ENCODE measurements around the gene GSTK1.

GSTK1 gene

DNA sequence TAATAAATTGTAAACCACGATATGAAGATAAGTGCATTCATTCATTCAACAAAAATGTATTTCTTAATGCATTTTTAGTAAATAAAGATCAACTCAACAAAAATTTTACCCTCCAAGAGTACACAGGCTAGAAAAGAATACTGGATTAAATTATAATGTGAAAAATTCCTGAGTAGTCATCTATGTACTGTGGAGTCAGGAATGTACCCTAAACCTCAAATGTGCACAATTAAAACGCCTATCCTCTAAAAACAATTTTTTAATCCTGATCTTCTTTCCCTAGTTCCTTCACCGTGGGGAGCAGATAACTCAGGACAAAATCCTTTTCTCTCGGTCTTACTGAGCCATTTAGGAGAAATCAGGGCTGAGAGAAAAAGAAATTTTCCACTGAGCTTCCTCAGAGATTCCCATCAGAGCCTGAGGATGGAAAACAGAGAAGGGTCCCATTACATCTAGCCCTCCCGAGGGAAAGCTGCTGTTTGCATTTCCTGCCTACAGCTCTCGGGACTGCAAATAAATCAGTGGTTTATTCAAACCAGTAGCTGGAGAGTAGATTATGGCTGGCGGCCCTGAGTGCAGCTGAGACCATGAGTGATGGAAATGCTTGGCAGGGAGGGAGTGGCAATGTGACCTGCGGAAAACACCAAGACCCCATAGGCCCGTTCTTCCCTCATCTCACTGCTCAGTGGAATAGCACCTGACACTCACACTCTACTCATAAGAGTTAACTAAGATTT is 34.0 kb upstream of the GSTK1 start:
- DNase-seq (ENCODE audit: low read depth): no peak
- TF ChIP-seq, protein P1, sequence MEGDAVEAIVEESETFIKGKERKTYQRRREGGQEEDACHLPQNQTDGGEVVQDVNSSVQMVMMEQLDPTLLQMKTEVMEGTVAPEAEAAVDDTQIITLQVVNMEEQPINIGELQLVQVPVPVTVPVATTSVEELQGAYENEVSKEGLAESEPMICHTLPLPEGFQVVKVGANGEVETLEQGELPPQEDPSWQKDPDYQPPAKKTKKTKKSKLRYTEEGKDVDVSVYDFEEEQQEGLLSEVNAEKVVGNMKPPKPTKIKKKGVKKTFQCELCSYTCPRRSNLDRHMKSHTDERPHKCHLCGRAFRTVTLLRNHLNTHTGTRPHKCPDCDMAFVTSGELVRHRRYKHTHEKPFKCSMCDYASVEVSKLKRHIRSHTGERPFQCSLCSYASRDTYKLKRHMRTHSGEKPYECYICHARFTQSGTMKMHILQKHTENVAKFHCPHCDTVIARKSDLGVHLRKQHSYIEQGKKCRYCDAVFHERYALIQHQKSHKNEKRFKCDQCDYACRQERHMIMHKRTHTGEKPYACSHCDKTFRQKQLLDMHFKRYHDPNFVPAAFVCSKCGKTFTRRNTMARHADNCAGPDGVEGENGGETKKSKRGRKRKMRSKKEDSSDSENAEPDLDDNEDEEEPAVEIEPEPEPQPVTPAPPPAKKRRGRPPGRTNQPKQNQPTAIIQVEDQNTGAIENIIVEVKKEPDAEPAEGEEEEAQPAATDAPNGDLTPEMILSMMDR (IDR thresholded peaks at IDR 0.05; ENCODE audit: low read depth, low read length, missing control alignments): no peak
- no peak overlapping the region for H3K4me3 ChIP-seq (ENCODE audit: low read depth, low read length)
- in situ Hi-C loops (cut with HindIII; ENCODE audit: low sequenced_read_pairs): no loop called here

DNA sequence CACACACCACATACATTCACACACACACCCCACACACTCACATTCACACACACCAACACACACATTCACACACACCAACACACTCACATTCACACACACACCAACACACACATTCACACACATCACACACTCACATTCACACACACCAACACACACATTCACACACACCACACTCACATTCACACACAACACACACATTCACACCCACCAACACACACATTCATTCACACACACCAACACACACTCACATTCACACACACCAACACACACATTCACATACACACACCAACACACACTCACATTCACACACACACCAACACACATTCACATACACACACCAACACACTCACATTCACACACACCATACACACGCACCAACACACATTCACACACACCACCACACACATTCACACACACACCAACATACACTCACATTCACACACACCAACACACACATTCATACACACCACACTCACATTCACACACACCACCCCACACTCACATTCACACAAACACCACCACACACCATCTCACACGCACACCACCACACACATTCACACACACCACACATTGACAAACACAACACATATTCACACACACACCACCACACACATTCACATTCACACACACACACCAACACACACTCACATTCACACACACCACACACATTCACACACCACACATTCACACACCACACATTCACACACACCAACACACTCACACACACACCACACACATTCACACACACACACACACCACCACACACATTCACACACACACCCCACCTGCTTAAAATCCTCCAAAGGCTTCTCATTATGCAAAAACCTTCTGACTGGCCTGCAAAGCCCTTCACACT is 32.4 kb upstream of the GSTK1 start:
- in situ Hi-C loops (cut with HindIII; ENCODE audit: low sequenced_read_pairs): no loop called here
- TF ChIP-seq, protein P1 (IDR thresholded peaks at IDR 0.05; ENCODE audit: low read depth, low read length, missing control alignments): no peak
- H3K4me3 ChIP-seq (ENCODE audit: low read depth, low read length): no peak overlapping the region
- no peak for DNase-seq (ENCODE audit: low read depth)

DNA sequence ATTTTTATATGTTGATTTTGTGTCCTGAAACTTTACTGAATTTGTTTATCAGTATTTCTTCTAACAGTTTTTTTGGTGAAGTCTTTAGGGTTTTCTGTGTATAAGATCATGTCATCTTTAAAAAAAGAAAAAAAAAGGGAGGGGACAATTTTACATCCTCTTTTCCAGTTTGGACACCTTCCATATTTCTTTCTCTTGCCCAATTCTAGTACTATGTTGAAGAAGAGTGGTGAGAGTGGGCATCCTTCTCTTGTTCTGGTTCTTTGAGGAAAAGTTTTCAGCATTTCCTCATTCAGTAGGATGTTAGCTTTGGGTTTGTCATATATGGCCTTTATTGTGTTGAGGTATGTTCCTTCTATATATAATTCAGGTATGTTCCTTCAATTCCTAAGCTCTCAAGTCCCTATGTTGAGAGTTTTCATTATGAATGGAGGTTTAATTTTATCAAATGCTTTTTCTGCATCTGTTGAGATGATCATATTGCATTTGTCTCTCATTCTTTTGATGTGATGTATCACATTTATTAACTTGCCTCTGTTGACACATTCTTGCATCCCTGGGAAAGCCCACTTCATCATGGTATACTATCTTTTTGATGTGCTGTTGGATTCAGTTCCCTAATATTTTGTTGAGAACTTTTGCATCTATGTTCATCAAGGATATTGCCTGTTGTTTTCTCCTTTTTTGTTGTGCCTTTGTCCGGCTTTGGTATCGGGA is 29.3 kb upstream of the GSTK1 start:
- H3K4me3 ChIP-seq (ENCODE audit: low read depth, low read length): no peak overlapping the region
- no peak for DNase-seq (ENCODE audit: low read depth)
- TF ChIP-seq, protein P1 (IDR thresholded peaks at IDR 0.05; ENCODE audit: low read depth, low read length, missing control alignments): no peak
- in situ Hi-C loops (cut with HindIII; ENCODE audit: low sequenced_read_pairs): no loop called here

DNA sequence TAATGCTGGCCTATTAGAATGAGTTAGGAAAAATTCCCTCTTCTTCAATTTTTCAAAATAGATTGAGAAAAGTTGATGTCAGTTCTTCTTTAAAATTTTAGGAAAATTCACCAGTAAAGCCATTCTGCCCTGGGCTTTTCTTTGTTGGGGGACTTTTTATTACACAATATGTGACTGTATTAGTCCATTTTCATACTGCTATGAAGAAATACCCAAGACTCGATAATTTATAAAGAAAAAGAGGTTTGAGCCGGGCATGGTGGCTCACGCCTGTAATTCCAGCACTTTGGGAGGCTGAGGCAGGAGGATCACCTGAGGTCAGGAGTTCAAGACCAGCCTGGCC is 28.7 kb upstream of the GSTK1 start:
- no peak overlapping the region for H3K4me3 ChIP-seq (ENCODE audit: low read depth, low read length)
- TF ChIP-seq, protein P1 (IDR thresholded peaks at IDR 0.05; ENCODE audit: low read depth, low read length, missing control alignments): no peak
- in situ Hi-C loops (cut with HindIII; ENCODE audit: low sequenced_read_pairs): no loop called here
- no peak for DNase-seq (ENCODE audit: low read depth)

DNA sequence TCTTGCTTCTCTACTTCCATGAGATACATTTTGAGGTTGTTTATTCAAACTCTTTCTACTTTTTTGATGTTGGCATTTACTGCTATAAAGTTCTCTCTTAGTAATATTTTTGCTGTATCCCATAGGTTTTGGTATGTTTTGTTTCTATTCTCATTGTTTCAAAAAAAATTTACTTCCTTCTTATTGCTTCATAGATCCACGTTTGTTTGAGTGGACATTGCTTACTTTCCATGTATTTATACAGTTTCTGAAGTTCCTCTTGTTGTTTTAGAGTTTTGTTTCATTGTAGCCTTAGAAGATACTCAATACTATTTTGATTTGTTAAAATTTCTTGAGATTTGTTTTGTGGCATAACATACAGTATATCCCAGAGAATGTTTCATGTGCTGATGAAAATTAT is 27.7 kb upstream of the GSTK1 start:
- no peak overlapping the region for H3K4me3 ChIP-seq (ENCODE audit: low read depth, low read length)
- TF ChIP-seq, protein P1 (IDR thresholded peaks at IDR 0.05; ENCODE audit: low read depth, low read length, missing control alignments): no peak
- in situ Hi-C loops (cut with HindIII; ENCODE audit: low sequenced_read_pairs): no loop called here
- no peak for DNase-seq (ENCODE audit: low read depth)

DNA sequence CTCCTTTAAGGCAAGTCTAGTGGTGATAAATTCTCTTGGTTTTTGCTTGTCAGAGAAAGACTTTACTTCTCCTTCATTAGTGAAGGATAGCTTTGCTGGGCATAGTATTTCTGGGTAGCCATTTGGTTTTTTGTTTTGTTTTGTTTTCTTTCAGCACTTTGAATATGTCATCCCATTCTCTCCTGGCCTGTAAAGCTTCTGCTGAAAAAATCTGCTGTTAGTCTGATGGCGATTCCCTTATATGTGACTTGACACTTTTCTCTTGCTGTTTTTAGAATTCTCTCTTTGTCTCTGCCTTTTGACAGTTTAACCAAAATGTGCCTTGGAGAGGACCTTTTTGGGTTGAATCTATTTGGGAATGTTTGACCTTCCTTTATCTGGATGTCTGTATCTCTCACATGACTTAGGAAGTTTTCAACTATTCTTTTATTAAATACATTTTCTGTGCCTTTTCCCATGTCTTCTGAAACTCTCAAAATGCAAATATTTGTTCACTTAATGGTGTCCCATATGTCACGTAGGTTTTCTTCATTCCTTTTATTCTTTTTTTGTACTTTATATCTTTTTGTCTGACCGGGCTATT is 26.7 kb upstream of the GSTK1 start:
- TF ChIP-seq, protein P1 (IDR thresholded peaks at IDR 0.05; ENCODE audit: low read depth, low read length, missing control alignments): no peak
- no peak overlapping the region for H3K4me3 ChIP-seq (ENCODE audit: low read depth, low read length)
- no peak for DNase-seq (ENCODE audit: low read depth)
- in situ Hi-C loops (cut with HindIII; ENCODE audit: low sequenced_read_pairs): no loop called here

Measured in astrocyte of the cerebellum (primary cell).